Neural progenitor cell (in vitro differentiated cells): ENCODE data around the gene IQCK. TPM values are rescaled to one million over a fixed set of nuclear protein-coding genes. Genes with fewer than 3 reads are reported as not detected.
A peak's percentile ranks its signal among the peaks of the same experiment; 100 is the strongest.

Experiments
- DNase-seq: peaks from one replicate; pipeline ENCODE4 v3.0.0-alpha.2; 2016; ENCODE audit warnings: low spot score
- H2AFZ ChIP-seq: fragments of 200-600 bp; sonication (generic); replicated peaks from 2 replicates; pipeline ENCODE4 v1.6.1; 2016; ENCODE audit warnings: antibody characterized with exemption
- H3F3A ChIP-seq: fragments of 200-600 bp; sonication (generic); 2 replicates; pipeline ENCODE4 v1.6.1; 2016; ENCODE audit warnings: antibody characterized with exemption, low read depth
- H3K27ac ChIP-seq: fragments of 200-600 bp; sonication (generic); 2 replicates; pipeline ENCODE4 v1.5.1; 2016; ENCODE audit warnings: mild to moderate bottlenecking
- H3K27me3 ChIP-seq: fragments of 200-600 bp; sonication (generic); 2 replicates; pipeline ENCODE4 v1.6.1; 2016; ENCODE audit warnings: mild to moderate bottlenecking, moderate library complexity
- H3K36me3 ChIP-seq: fragments of 200-600 bp; sonication (generic); 2 replicates; pipeline ENCODE4 v1.5.1; 2016
- H3K4me1 ChIP-seq: fragments of 200-600 bp; sonication (generic); 2 replicates; pipeline ENCODE4 v1.6.1; 2016; ENCODE audit warnings: mixed run types
- H3K4me2 ChIP-seq: fragments of 200-600 bp; sonication (generic); 2 replicates; pipeline ENCODE4 v1.6.1; 2016
- H3K4me3 ChIP-seq: fragments of 200-600 bp; sonication (generic); 2 replicates; pipeline ENCODE4 v1.5.1; 2016
- H3K79me2 ChIP-seq: fragments of 200-600 bp; sonication (generic); 2 replicates; pipeline ENCODE4 v1.6.1; 2016; ENCODE audit warnings: low read depth
- H3K9ac ChIP-seq: fragments of 200-600 bp; sonication (generic); 2 replicates; pipeline ENCODE4 v1.6.1; 2016
- H3K9me3 ChIP-seq: fragments of 200-600 bp; sonication (generic); 2 replicates; pipeline ENCODE4 v1.5.1; 2016; ENCODE audit warnings: low read depth
- H4K20me1 ChIP-seq: fragments of 200-600 bp; sonication (generic); 2 replicates; pipeline ENCODE4 v1.6.1; 2016; ENCODE audit warnings: low read depth
- H3K27ac Mint-ChIP-seq: 3 replicates; pipeline ENCODE4 v1.8.0; 2021; ENCODE audit warnings: mixed read lengths
- H3K27me3 Mint-ChIP-seq: 2 replicates; pipeline ENCODE4 v1.8.0; 2022; ENCODE audit warnings: low read depth, mild to moderate bottlenecking, inconsistent platforms, moderate library complexity, mixed read lengths; ENCODE audit not compliant: insufficient read depth
- H3K36me3 Mint-ChIP-seq: 3 replicates; pipeline ENCODE4 v1.8.0; 2021; ENCODE audit warnings: mixed read lengths
- H3K4me1 Mint-ChIP-seq: 3 replicates; pipeline ENCODE4 v1.8.0; 2021; ENCODE audit warnings: mixed read lengths
- H3K4me3 Mint-ChIP-seq: 3 replicates; pipeline ENCODE4 v1.8.0; 2021; ENCODE audit warnings: mild to moderate bottlenecking, moderate library complexity, mixed read lengths
- H3K9me3 Mint-ChIP-seq: 3 replicates; pipeline ENCODE4 v1.8.0; 2020; ENCODE audit warnings: mixed read lengths
- CTCF ChIP-seq: fragments of 200-600 bp; sonication (generic); IDR thresholded peaks from 2 replicates; pipeline ENCODE4 v1.5.1; 2017; ENCODE audit warnings: antibody characterized with exemption, mild to moderate bottlenecking
- EZH2 ChIP-seq: fragments of 200-600 bp; sonication (generic); IDR thresholded peaks from 2 replicates; pipeline ENCODE4 v1.6.1; 2017; ENCODE audit warnings: antibody characterized with exemption, mild to moderate bottlenecking, moderate library complexity
- EZH2phosphoT487 ChIP-seq: fragments of 200-600 bp; sonication (generic); IDR thresholded peaks from 2 replicates; pipeline ENCODE4 v1.6.1; 2017; ENCODE audit warnings: antibody characterized with exemption
- total RNA-seq: library from RNA; depleted of rRNA; stranded (reverse); fragments of >200 nt; gene quantifications from 2 replicates; pipeline ENCODE4 v1.2.3, GENCODE V29; 2015; ENCODE audit warnings: low replicate concordance

Gene IQCK
- total RNA-seq, 1 donor from 2014 or later = 22.1 TPM

GRCh38 chr16:19769239-19769638, 51.2 kb downstream of the IQCK start:
- Histone ChIP-seq H4K20me1 (no peaks in the 10 kb centered on the region), H3K36me3 (no peaks in the 10 kb centered on the region), H3K4me1 (peaks cover 11% of the 10 kb centered on the region), H2AFZ (no peak overlapping the region), H3K4me3 (no peak overlapping the region), H3K27me3 (no peaks in the 10 kb centered on the region), H3K4me2 (no peak overlapping the region), H3K79me2 (no peaks in the 10 kb centered on the region), H3K27ac (no peak overlapping the region), H3F3A (peaks cover 13% of the 10 kb centered on the region), H3K9me3 (no peaks in the 10 kb centered on the region), H3K9ac (no peak overlapping the region)
- Mint-ChIP-seq H3K4me1 (peaks cover 20% of the 10 kb centered on the region), H3K4me3 (no peak overlapping the region), H3K36me3 (peaks cover 40% of the 10 kb centered on the region), H3K27ac (no peak overlapping the region), H3K9me3 (peaks cover 14% of the 10 kb centered on the region), H3K27me3 (peaks cover 2% of the 10 kb centered on the region)
- DNase-seq = no peak
- TF ChIP-seq EZH2phosphoT487 (no peak), EZH2 (no peak), CTCF (no peak)

- Histone ChIP-seq H3K36me3 (no peaks in the 10 kb centered on the region), H3K4me3 (no peak overlapping the region), H4K20me1 (no peaks in the 10 kb centered on the region), H3K9me3 (no peaks in the 10 kb centered on the region), H3K27ac (no peak overlapping the region), H3K9ac (no peak overlapping the region), H2AFZ (no peak overlapping the region), H3K4me2 (no peak overlapping the region), H3K4me1 (peaks cover 16% of the 10 kb centered on the region), H3F3A (peaks cover 13% of the 10 kb centered on the region), H3K79me2 (no peaks in the 10 kb centered on the region), H3K27me3 (no peaks in the 10 kb centered on the region)
- Mint-ChIP-seq H3K27me3 (peaks cover 2% of the 10 kb centered on the region), H3K4me1 (peaks cover 28% of the 10 kb centered on the region), H3K4me3 (no peak overlapping the region), H3K9me3 (peaks cover 14% of the 10 kb centered on the region), H3K27ac (no peak overlapping the region), H3K36me3 (peaks cover 41% of the 10 kb centered on the region)
- TF ChIP-seq EZH2 (no peak), EZH2phosphoT487 (no peak)
- no peak for DNase-seq
These were observed 53.0 kb downstream of the IQCK start for GRCh38 chr16:19771040-19771439.

GRCh38 chr16:19771796-19772195, 53.7 kb downstream of the IQCK start:
- Histone ChIP-seq H3K36me3 (no peaks in the 10 kb centered on the region), H3K9ac (no peak overlapping the region), H4K20me1 (no peaks in the 10 kb centered on the region), H3K27ac (no peak overlapping the region), H3K4me2 (no peak overlapping the region), H3K79me2 (no peaks in the 10 kb centered on the region), H3K27me3 (no peaks in the 10 kb centered on the region), H3K9me3 (no peaks in the 10 kb centered on the region), H3K4me3 (no peak overlapping the region), H3F3A (peaks cover 13% of the 10 kb centered on the region), H3K4me1 (peaks cover 16% of the 10 kb centered on the region), H2AFZ (no peak overlapping the region)
- DNase-seq = no peak
- Mint-ChIP-seq H3K4me1 (peaks cover 30% of the 10 kb centered on the region), H3K36me3 (peaks cover 39% of the 10 kb centered on the region), H3K27ac (peak overlapping the region; percentile 61), H3K9me3 (peaks cover 14% of the 10 kb centered on the region), H3K27me3 (peaks cover 2% of the 10 kb centered on the region), H3K4me3 (no peak overlapping the region)
- no peak for TF ChIP-seq CTCF
- TF ChIP-seq EZH2phosphoT487 = no peak
- TF ChIP-seq EZH2 = no peak

- peaks cover 13% of the 10 kb centered on the region for H3F3A ChIP-seq
These were observed 56.0 kb downstream of the IQCK start for GRCh38 chr16:19774024-19774423.

More at GRCh38 chr16:19774024-19774423, 56.0 kb downstream of the IQCK start:
- no peak for DNase-seq
- Mint-ChIP-seq H3K27me3 (peaks cover 2% of the 10 kb centered on the region), H3K4me1 (peaks cover 35% of the 10 kb centered on the region), H3K36me3 (peaks cover 32% of the 10 kb centered on the region), H3K9me3 (peaks cover 11% of the 10 kb centered on the region), H3K27ac (no peak overlapping the region), H3K4me3 (no peak overlapping the region)
- Histone ChIP-seq H3K36me3 (no peaks in the 10 kb centered on the region), H3K4me1 (peaks cover 16% of the 10 kb centered on the region), H3K27me3 (no peaks in the 10 kb centered on the region), H3K9me3 (no peaks in the 10 kb centered on the region), H3K4me3 (no peak overlapping the region), H3K27ac (no peak overlapping the region), H3K4me2 (no peak overlapping the region), H3K79me2 (no peaks in the 10 kb centered on the region), H4K20me1 (no peaks in the 10 kb centered on the region), H2AFZ (no peak overlapping the region), H3K9ac (no peak overlapping the region)
- TF ChIP-seq CTCF (no peak), EZH2 (no peak), EZH2phosphoT487 (no peak)
